ENCODE data around the gene RTN1. TPM values are rescaled to one million over a fixed set of nuclear protein-coding genes. Genes with fewer than 3 reads are reported as not detected.

Gene RTN1
- total and polyA plus RNA-seq, 2 experiments from 2014 or later = 4.2 to 4.3 TPM

- H3K4me2 ChIP-seq = no peak overlapping the region
- H2AFZ ChIP-seq = no peak overlapping the region
- no peaks in the 10 kb centered on the region; the same call in 1 of the 2 replicates for H3K4me1 ChIP-seq (ENCODE audit: insufficient read depth)
- H3K9me2 ChIP-seq (ENCODE audit: insufficient read depth) = no peaks in the 10 kb centered on the region
- H3K27me3 ChIP-seq (ENCODE audit: insufficient read depth) = no peaks in the 10 kb centered on the region
- no peaks in the 10 kb centered on the region for H3K36me3 ChIP-seq (ENCODE audit: insufficient read depth)
- H3K27ac ChIP-seq (ENCODE audit: low read depth) = no peak overlapping the region
- TF ChIP-seq STAT1 (IDR thresholded peaks at IDR 0.05; ENCODE audit: unreplicated experiment) (no peak), EZH2phosphoT487 (IDR thresholded peaks at IDR 0.05; ENCODE audit: unreplicated experiment) (no peak), ZNF462 (CRISPR knock-in tag; IDR thresholded peaks at IDR 0.05) (no peak), JUNB (IDR thresholded peaks at IDR 0.05; ENCODE audit: unreplicated experiment) (no peak), REST (IDR thresholded peaks at IDR 0.05; ENCODE audit: unreplicated experiment) (no peak), EZH2 (IDR thresholded peaks at IDR 0.05; ENCODE audit: low read depth, unreplicated experiment) (no peak), CREB1 (CRISPR knock-in tag; IDR thresholded peaks at IDR 0.05; ENCODE audit: low read depth) (no peak), ZNF331 (CRISPR knock-in tag; IDR thresholded peaks at IDR 0.05; ENCODE audit: low read depth) (no peak), POLR2AphosphoS5 (IDR thresholded peaks at IDR 0.05; ENCODE audit: low read depth) (no peak), ETS1 (IDR thresholded peaks at IDR 0.05) (no peak), ZNF114 (CRISPR knock-in tag; IDR thresholded peaks at IDR 0.05) (no peak), NANOG (IDR thresholded peaks at IDR 0.05; ENCODE audit: borderline replicate concordance) (no peak), CTCF (conservative IDR thresholded peaks at IDR 0.05; ENCODE audit: low read depth in 2 of 2) (no peak)
- no peak overlapping the region for H3K4me3 ChIP-seq
- ATAC-seq = no peak
- Mint-ChIP-seq H3K9me3 (peaks cover 14% of the 10 kb centered on the region), H3K27me3 (ENCODE audit: insufficient read depth, low read depth, poor library complexity) (peaks cover 1% of the 10 kb centered on the region), H3K4me3 (no peak overlapping the region), H3K27ac (no peak overlapping the region), H3K4me1 (peaks cover 20% of the 10 kb centered on the region), H3K36me3 (ENCODE audit: low read depth) (peaks cover 7% of the 10 kb centered on the region; the same call in 2 of the 3 replicates)
- no peaks in the 10 kb centered on the region for H3F3A ChIP-seq (replicated peaks; ENCODE audit: low read depth)
- no peaks in the 10 kb centered on the region for H3K79me2 ChIP-seq (replicated peaks; ENCODE audit: insufficient read depth)
- no peaks in the 10 kb centered on the region for H4K20me1 ChIP-seq (replicated peaks; ENCODE audit: insufficient read depth)
- DNase-seq (ENCODE audit: low spot score) = no peak
Measured at GRCh38 chr14:59811073-59811472, 59.5 kb downstream of the RTN1 start.
